ENCODE measurements around the gene TMEM217.

Gene TMEM217

GRCh38 chr6:37243131-37243815 is 14.7 kb downstream of the TMEM217 start:
- DNase-seq: no peak

DNA sequence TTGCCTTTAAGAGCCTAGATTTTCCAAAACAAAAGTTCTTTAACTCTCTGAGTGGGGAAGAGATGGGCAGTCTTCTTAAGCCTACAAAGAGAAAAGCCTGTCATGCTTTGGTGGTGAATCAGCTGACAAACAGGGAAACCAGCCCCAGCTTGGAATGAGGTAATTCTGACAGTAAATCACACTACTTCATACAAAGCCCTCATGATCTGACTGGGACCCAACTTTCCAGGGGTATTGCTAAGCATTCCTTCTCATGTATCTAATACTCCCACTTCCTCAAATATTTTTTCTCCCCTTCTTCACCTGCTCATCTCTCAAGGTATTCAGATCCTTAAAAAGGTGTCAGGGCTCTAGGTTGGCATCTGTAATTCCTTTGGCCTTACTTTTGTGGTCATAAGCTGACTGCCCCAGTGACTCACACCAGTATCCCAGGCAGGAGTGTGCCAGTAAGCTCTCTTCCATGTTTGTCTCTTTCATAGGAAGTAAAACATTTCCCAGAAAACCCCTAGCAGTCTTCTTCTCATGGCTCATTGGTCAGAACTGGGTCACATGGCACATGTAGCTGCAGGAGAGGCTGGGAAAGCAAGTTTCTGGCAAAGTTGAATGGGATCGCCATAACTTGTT is 15.4 kb downstream of the TMEM217 start:
- no peak for DNase-seq

DNA sequence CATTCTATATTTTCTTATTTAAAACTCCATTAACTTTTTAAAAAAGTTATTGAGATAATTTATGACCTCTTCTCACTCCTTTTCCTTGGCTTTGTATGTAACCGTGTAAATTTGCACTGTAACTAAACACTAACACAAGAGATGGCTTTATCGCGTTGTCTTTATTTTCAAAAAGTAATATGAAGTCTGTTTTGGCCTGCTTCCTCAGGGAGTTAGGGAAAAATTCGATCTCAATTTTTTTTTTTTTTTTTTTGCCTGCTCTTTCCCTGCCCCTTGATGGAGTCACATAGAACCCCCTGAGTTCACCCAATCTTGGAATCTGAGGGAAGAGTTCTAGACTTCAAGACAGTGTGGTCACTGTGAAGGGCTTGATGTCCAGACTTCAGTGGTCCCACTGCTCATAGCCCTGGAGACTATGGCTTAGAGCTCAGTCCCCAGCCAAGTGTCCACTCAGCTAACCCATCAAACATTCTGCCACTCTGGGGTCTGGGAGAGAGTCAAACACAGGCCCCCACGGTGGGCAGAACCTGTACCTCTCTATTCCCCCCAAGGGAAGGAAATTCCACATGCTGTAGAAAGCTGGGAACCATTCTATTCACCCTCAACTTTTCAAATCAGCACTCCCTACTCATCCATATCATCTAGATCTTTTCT is 16.0 kb downstream of the TMEM217 start:
- DNase-seq: no peak

GRCh38 chr6:37241131-37241530 is 16.8 kb downstream of the TMEM217 start:
- DNase-seq: no peak

- DNase-seq: peak; percentile 16 to 57 (median 22)
Observed at GRCh38 chr6:37239950-37240713, 17.8 kb downstream of the TMEM217 start.

DNA sequence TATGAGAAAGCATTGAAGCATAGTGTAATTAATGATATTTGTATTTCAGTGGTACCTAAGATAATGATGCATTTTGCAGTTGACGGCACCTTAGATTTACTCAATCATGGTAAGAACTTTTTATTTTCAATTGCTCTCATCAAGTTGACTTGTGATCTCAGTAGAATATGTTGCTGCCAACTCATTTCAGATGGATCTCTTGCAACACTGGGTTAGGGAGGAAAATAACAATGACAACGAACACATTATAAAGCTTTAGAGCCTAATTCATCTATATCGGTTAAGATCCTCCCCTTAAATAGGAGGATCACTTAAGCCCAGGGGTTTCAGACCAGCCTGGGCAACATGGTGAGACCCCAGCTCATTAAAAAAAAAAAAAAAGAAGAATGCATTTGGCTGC is 18.4 kb downstream of the TMEM217 start:
- no peak for DNase-seq

DNA sequence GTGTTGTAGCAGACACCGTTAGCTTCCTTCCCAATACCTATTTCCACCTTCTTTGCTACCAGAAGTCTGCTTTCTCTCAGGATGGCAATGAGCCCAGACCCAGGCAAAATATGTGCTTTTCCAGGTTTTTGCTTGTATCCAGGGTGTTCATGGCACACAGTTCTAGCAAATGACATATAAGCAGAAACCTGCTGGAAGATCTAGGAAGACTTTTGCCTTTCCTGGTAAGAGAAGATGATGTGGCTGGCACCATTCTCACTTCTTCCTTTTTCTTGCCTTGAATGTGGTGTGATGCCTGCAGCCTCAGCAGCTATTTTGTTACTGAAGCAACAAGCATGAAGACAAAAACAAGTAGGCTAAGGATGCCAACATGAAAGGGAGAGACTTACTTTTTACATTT is 19.6 kb downstream of the TMEM217 start:
- DNase-seq: no peak

- no peak for DNase-seq
Observed at GRCh38 chr6:37237789-37238188, 20.2 kb downstream of the TMEM217 start.

GRCh38 chr6:37236921-37237320 is 21.0 kb downstream of the TMEM217 start:
- no peak for DNase-seq

DNA sequence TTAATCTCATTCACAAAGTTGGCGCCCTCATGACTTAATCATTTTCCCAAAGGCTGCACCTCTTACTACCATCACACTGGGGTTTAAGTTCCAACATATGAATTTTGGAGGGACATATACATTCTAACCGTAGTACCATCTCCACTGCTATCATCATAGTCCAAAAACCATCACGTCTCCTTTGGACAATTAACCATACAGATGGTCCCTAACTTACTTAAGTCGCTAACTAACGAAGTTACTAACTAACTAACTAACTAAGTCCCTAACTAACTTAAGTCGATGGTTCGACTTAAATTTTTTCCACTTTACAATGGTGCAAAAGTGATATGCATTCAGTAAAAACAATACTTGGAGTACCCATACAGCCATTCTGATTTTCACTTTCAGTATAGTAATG is 24.4 kb downstream of the TMEM217 start:
- no peak for DNase-seq

GRCh38 chr6:37232430-37233017 is 25.4 kb downstream of the TMEM217 start:
- no peak for DNase-seq

DNA sequence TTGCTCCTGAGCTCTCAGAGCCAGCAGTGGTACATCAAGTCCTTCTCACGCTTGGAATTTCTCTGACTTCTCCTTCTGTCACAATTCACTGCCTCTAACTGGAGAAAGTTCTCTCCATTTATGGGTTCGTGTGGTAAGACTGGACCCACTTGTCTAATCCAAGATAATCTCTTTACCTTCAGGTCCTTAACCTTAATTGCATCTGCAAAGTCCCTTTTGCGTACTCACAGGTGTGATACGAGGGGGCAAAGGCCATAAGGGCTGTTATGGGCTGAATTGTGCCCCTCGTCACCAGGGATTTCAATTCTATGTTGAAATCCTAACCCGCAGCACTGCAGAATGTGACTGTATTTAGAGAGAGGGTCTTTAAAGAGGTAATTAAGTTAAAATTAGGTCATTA is 27.8 kb downstream of the TMEM217 start:
- DNase-seq: no peak

DNA sequence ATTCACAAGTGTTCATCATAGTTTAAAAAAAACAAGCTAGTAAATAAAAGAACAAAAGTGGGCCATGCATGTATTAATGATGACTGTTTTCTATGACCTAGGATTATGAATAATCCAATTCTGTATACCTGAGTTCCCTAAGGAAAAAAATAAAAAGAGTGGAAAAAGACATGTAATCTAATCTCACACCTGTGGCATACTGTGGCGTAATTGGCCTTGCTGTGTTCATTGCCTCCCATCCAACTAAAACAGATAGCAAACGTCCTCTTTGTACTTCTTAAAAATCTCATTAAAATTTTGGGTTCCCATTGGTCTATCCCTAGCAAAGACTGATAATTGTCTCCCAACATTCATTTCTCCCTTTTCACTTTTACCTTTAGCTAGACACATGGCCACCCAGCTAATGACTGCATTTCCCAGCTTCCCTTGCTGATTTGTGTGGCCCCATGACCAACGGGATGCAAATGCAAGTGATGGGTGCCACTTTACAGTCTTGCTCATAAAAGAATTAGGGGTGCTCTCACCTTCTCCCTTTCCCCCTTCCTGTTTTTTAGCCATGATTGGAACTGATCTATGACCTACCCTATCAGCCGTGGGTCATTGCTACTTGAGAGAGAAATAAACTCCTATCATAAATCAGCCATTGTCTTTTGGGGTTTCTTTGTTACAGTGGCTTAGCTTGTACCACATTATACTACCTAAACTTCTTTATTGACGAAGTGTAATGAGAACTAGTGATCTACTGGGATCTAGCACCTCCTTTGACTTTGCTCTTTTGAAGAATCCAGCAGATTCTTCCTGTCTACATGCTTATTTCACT is 32.4 kb downstream of the TMEM217 start:
- DNase-seq: no peak

- DNase-seq: no peak
Observed at GRCh38 chr6:37222992-37223391, 35.0 kb downstream of the TMEM217 start.

DNA sequence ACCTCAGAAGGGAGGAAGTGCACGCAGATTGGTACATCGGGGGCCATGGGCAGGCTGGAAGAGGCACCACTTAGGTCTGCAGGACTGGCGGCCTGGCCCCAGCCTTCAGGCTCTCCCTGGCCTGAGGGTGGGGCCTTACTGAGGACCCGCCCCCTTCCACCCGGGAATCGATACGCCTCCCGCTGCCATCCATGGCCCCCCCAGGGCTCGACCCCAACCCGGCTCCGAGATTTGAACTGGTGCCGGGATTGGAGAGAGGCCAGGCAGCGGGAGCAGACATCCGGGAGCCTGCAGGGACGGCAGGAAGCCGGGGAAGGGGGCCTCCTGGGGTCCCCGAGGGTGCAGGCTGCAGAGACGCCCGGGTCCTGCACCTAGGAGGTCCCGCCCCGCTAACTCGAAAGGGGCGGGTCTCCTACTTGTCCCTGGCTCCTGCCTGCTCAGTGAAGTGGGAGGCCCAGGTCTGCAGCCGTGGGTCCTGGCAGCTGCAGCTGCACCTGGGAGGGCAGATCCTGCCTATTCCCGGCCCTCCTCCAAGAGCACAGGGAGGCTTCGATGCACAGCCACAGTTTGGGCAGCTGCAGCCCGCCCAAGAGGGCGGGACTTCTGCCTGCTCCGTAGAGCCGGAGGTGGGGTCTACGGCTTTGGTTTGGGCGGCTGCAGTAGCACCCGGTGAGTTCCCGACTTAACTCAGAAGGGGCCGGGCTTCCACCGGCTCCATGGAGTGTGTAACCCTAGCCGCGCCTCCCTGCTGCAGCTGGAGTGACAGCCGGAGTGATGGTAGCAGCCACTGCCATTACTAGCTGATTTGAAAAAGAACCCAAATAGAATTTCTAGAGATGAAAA is 35.6 kb downstream of the TMEM217 start:
- DNase-seq: peak; percentile 26 to 49 (median 32)

DNA sequence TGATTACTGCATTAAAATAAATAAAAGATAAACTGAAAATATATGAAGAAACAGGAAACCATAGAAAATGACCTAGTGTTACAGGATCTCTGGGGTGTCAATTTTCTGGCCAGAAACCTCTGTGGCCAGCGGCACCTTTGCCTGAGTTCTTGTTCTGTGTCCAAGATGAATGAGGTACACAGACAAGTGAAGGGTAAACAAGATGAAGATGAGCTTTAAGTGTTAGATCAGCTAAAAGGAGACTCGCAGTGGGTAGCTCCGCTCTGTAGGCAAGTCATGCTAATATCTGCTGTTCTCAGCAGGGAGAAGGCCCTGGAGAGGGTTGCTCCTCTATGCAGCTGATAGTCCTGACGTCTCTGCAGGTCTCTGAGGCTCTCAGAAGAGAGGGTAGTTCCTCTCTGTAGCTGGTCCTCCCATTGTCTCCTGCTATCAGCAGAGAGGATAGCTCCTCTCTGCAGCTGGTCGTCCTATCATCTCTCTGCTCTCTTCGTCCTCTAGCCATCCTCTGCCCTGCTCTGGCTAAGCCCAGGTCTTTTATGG is 36.3 kb downstream of the TMEM217 start:
- no peak for DNase-seq

DNA sequence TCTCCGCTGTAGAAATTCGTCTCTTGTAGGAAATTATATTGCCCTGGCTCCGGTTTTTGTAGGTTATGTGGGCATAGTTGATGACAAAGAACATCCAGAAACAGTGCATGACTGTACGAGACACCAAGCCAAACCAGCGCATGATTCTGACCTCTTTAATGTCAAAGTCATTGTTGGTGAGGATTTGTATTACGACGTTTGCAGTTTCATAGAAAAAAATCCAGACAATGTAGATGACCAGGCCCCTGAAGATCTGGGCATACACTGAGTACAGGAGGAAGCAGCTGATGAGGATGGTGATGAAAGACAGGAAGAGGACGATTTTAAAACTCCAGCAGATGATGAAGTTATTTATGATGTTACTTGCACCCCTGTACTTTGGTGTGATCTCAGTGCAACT is 39.4 kb downstream of the TMEM217 start:
- DNase-seq: no peak

DNA sequence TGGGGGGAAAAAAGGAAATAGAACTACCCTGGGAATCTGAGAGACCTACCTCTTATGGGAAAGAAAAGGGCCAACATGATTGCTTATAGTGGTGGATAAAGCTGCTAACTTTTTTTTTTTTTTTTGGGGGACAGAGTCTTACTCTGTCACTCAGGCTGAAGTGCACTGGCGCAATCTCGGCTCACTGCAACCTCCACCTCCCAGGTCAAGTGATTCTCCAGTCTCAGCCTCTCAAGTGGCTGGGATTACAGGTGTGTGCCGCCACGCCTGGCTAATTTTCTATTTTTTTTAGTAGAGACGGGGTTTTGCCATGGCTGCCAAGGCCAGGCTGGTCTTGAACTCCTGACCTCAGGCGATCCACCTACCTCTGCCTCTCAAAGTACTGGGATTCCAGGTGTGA is 39.9 kb downstream of the TMEM217 start:
- DNase-seq: no peak

DNA sequence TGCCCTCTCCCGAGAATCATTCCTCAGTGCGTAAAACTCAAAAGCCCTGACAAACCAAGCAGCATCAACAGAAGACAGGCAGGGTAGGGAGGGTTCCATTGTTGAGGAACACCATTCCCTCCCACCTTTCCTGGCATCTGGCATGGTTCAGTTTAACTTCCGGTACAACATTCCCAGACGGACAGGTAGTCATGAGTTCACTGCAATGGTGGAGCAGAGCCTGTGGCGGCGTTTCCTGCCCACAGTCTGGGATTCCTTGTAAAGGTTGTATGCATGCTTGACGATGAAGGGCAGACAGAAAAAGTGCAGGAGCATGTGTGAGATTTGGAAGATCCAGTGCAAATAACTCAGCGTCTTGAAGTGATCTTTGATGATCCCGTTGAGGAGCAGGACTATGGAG is 45.7 kb downstream of the TMEM217 start:
- no peak for DNase-seq

DNA sequence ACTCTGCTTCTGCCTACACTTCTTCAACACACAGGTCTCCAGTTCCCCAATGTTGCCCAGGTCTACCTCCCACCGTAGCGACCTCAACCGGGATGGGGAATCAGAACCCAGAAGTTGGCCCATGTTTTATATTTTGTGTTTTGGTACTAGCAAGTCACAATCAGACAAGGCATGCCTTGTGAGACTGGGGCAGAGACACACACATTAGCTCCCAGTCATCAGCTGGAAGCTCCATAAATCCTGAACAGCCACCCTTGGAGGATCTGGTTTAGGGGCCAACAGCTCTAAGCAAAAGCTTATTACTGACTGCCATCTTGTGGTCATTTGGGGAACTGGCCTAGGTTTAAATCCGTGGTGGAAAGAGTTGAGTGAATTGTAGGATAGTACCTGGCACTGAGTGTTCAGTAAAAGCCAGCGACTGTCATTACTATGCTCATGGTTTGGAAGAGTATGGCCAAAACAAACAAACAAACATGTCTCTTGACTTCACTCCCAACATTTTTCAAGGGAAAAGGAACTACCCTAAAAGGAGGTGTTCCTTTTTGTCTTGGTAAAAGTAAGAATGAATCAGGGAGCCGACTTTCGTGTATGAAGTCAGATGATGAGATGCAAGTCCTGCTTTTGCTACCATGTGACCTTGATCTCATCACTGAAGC is 47.5 kb downstream of the TMEM217 start:
- DNase-seq: peak; percentile 24 to 64 (median 52)

Measured in activated CD4-positive, CD25-positive, alpha-beta regulatory T cell (primary cell).